NOMO-1 (cell line): ENCODE results near the gene WDR12.
A peak's percentile ranks its signal among the peaks of the same experiment; 100 is the strongest.
"Not testable (repeated sequence)": the region's sequence is repeated elsewhere in the genome, so short reads cannot be mapped to it uniquely, and the experiment has no call there.

Source experiments
- DNase-seq, 2 experiments: peaks; one replicate each; lab custom pipeline; 2025; ENCODE audit not compliant: unreplicated experiment in 2 of 2; lab: John Stamatoyannopoulos, UW

The WDR12 gene

DNA sequence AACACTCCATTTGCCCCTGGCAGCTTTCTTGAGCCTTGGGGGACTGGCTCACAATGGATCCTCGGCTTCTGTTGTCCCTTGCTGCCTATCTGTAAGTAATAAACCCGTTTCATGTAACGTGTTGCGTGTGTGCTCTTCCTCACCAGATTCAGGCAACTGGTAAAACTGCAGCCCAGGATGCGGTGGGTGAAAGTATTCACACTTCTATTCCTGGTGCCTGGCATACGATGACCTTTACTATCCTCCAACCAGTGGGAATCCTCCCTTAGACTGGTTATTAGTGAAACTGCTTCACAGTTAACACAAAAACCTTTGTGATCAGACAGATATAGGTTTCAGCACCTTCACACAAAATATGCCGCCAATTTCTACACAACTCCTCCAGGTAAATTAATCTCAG lies 26.3 kb downstream of the WDR12 start:
- no peak for DNase-seq

DNA sequence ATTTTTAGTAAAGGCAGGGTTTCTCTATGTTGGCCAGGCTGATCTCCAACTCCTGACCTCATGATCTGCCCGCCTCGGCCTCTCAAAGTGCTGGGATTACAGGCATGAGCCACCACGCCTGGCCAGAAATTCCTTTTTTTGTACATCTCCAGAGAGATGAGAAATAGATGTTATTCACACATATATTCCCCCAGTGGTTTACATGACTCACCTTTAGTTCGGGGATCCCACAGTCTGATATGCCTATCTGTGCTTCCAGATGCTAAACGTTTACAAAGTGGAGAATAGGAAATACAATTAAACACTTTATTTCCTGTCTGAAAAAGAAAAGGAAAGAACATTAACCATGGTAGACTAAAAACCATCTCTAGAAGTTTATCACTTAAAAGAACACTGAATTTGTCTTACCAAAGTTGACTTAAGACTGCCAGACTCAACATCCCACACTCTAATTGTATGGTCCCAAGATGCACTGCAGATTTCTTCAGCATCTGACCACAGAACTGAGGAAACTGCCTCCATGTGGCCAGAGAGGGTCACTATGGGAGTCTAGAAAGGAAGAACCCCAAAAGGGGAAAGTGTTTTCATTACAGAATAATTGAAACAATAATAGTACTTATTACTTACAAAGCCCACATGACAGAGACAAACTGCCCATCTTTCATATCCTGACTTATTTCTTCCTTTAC lies 27.3 kb downstream of the WDR12 start:
- DNase-seq, result no peak

DNA sequence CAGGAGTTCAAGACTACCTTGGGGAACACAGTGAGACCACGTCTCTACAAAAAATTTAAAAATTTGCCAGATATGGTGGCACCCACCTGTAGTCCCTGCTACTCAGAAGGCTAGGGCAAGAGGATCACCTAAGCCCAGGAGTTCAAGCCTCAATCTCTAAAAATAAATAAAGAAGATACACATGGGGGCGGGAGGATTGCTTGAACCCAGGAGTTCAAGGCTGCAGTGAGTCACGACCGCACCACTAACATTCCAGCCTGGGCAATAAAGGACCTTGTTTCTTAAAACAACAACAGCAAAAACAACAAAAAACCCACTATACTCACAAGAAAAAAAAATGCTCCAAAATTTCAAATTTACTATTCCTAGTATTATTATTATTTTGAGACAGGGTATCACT lies 29.9 kb downstream of the WDR12 start:
- no peak for DNase-seq

DNA sequence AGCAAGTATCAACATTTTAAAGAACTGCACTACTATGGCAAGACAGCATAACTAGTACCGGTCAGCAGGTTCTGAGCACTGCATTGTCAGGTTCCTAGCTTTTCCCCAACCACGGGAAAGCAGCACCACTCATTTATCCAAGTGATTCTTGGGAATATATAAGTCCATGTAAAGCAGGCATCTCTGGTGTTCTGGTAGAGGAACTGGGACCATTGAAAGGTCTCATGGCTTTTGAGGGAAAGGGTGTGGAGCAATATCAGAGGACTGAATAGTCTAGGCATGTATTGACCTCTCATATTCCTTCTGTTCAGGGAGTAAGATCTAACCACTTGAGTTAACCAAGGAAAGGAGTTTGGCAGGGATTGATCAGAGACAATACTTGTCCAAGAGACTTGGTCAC lies 33.8 kb downstream of the WDR12 start:
- no peak for DNase-seq

DNA sequence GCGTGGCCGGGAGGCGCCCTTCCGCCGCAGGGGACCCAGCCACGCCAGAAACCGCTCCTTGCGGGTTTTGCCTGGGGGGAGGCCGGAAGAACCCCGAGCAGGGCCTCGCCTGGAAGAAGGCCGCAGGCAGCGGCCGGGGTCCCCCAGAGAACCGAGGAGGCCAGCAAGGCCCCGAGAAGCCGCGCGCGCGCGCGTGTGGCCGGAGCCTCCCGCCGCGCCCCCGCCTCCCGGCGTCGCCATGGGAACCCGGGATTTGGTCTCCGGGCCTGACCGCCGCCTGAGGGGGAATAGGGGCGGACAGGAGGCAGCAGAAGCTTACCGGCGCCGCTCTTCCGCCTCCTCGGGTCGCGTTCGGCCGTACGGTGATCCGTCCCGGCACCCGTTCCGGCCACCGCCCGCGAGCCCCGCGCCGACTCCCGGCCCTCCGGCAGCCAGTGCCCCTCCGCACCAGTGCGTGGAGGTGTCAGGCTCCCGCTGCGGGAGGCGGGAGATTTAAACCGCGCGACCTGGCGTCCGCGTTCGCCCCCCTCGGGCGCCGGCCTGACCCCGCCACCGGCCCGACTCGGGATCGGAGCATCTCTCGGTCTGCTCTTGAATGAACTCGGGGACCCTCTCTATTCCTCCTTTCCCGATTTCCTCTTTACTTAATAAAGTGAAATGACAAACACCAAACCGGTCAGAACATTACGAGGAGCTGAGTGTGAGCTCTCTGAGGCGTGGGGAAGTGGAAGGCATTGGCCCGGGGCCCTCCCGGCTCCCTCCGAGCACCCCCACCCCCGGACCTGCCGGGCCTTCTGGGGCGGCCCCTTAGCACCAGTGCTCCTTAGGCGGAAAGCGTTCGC lies 40.0 kb downstream of the WDR12 start, which contains the start of gene ICA1L:
ICA1L (minus strand) TSS at position 467 of the 842 bp plus-strand sequence. CDS start 42,757 bp downstream, outside the sequence.
- peak; percentile 38 to 42 for DNase-seq

DNA sequence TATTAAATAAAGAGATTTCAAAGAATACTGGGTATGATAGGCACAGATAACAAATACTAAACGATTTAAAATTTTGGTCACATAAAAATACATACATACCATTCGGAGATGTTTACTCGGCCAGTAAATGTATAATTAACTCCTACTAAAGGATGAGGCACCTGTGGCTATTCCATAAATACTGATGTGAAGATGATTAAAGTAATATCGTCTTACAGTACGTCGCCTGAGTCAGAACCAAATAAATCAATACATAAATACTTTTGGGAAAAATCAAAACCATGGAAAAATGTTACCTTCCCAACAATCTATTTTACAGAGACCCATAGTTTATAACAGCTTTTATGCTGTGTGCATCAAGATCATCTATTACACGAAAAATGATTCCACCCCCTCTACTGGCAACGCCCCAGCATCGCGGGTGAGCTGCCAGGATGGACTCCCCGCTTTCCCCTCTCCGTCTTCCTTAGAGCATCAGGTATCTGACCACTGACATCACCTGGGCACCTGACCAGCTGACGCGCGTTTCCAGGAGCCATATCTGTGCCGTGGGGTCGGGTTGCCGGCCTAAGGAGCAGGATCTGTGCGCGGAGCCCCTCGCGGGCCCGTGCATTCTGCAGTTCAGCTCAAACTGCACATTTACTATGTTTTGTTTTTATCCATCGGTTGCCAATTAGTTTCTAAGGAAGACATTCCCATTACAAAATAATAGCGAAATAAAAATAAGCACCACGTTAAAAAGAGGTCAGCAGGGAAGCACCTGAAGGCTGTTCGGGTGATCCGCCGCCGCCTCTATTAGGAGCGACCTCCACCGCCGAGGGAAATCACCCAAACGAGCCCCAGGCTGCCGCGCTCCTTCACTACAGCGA lies 40.8 kb downstream of the WDR12 start:
- peak; percentile 31 to 63 for DNase-seq

DNA sequence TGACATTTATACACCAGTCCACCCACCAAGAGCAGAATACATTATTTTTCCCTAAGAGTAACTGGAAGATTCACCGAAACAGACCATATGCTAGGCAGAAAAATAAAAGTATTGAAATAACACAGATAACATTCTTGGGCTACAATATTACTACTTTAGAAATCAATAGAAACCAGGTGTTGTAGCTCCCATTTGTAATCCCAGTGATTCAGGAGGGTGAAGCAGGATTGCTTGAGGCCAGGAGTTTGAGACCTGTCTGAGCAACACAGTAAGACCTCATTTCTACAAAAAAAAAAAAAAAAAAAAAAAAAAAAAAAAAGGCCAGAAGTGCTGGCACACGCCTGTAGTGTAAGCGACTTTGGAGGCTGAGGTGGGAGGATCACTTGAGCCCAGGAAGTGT lies 49.5 kb downstream of the WDR12 start:
- DNase-seq, result no peak

DNA sequence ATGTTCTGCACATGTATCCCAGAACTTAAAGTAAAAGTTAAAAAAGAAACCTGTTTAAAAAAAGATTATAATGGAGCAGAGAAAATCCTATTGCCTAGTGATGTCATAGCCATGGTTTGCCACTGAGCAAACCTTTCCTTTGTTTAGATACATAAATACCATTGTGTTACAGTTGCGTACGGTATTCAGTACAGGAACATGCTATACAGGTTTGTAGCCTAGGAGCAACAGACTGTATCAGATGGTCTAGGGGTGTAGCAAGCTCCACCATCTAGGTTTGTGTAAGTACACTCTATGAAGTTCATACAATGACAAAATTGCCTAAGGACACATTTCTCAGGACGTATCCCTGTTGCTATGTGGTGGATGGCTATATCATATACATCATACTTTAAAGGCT lies 52.9 kb downstream of the WDR12 start:
- DNase-seq, result no peak

DNA sequence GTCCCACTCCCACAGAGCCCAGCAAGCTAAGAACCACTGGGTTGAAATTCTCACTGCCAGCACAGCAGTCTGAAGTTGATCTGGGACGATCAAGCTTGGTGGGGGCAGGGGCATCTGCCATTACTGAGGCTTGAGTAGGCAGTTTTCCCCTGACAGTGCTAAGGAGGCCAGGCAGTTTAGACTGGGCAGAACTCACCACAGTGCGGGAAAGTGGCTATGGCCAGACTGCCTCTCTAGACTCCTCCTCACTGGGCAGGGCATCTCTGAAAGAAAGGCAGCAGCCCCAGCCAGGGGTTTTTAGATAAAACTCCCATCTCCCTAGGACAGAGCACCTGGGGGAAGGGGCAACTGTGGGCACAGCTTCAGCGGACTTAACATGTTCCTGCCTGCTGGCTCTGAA lies 62.1 kb downstream of the WDR12 start:
- DNase-seq, result not testable (repeated sequence)

DNA sequence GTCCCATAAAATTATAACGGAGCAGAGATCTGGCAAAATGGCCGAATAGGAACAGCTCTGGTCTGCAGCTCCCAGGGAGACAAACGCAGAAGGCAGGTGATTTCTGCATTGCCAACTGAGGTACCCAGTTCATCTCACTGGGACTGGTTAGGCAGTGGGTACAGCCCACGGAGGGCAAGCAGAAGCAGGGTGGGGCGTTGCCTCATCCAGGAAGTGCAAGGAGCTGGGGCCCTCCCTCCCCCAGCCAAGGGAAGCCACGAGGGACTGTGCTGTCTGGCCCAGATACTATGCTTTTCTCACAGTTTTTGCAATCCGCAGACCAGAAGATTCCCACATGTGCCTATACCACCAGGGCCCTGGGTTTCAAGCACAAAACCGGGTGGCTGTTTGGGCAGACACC lies 62.7 kb downstream of the WDR12 start:
- DNase-seq, result peak; percentile 50 to 64

DNA sequence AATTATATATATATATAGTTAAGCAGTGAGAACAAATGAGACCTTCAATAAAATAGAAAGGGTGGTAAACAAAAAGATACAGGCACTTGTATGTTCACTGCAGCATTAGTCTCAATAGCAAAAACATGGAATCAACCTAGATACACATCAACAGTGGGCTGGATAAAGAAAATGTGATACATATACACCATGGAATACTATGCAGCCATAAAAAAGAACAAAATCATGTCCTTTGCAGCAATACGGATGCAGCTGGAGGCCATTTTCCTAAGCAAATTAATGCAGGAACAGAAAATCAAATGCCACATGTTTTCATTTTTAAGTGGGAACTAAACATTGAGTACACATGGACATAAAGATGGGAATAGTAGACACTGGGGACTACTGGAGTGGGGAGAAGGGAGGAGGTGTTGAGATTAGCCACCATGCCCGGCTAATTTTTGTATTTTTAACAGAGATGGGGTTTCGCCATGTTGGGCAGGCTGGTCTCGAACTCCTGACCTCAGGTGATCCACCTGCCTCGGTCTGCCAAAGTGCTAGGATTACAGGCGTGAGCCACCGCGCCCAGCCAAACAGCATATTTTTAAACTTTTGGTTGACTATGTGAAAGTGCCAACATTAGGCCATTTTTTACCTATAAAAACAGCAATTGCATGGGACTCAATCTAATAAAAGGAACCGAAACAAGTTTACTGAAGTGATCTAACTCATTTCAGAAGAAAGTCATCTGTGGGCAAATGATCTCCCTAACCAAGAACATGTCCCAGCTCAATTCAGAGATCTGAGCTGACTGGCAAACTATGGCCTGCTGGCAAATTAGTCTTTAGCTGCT lies 63.6 kb downstream of the WDR12 start:
- DNase-seq, result peak; percentile 16 to 84

DNA sequence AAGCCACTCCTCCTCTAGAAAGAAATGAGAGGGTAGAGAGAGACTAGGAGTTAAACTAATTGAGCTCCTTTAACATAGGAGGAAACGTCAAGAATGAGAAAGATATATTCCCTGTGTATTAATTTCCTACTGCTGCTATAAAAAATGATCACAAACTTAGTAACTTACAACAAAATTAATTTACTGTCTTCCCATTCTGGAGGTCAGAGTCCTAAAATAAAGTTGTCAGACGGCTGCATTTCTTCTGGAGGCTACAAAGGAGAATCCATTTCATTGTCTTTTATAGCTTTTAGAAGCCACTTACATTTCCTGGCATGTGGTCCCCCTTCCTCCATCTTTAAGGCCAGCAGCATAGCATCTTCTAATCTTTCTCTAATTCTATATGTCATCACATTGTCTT lies 66.8 kb downstream of the WDR12 start:
- no peak for DNase-seq

DNA sequence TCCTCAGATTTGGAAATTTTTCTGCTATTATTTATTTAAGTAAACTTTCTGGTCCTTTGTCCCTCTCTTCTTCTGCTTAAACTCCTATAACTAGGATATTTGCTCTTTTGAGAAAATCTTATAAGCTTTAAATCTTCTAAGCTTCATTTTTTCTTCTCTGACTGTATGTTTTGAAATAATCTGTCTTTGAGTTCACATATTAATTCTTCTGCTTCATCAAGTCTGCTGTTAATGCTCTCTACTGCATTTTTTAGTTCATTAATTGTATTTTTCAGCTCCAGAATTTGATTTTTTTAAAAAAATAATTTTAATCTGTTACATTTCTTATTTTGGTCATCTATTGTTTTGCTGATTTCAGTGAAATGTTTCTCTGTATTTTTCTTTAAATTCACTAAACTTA lies 68.8 kb downstream of the WDR12 start:
- no peak for DNase-seq

DNA sequence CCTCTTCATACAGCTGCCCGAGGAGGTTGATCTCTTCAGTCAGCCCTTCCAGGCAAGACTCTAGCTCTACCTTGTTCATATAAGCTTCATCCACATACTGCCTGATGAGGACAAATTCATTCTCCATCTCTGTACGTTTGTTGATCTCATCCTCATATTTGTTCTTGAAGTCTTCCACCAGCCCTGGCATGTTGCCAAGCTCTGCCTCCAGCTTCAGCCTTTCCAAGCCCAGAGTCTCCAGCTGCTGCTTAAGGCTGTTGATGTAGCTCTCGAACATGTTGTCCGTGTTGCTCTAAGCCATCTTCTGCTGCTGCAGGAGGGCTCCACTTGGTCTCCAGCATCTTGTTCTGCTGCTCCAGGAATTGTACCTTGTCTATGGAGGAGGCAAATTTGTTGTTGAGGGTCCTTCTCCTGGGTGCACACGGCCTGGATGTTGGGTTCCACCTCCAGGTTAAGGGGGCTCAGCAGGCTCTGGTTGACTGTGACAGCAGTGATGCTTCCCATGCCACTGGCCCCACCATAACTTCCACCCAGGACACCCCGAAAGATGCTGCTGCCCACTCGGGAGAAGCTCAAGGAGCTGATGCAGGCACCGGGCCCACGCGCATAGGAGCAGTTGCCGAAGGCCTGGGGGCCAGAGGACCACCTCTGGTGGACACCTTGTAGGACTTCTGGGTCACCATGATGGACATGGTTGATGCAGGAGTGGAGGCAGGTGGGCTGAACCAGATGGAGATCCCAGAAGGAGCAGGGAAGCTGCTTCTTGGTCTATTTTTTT lies 70.2 kb downstream of the WDR12 start:
- no peak for DNase-seq

DNA sequence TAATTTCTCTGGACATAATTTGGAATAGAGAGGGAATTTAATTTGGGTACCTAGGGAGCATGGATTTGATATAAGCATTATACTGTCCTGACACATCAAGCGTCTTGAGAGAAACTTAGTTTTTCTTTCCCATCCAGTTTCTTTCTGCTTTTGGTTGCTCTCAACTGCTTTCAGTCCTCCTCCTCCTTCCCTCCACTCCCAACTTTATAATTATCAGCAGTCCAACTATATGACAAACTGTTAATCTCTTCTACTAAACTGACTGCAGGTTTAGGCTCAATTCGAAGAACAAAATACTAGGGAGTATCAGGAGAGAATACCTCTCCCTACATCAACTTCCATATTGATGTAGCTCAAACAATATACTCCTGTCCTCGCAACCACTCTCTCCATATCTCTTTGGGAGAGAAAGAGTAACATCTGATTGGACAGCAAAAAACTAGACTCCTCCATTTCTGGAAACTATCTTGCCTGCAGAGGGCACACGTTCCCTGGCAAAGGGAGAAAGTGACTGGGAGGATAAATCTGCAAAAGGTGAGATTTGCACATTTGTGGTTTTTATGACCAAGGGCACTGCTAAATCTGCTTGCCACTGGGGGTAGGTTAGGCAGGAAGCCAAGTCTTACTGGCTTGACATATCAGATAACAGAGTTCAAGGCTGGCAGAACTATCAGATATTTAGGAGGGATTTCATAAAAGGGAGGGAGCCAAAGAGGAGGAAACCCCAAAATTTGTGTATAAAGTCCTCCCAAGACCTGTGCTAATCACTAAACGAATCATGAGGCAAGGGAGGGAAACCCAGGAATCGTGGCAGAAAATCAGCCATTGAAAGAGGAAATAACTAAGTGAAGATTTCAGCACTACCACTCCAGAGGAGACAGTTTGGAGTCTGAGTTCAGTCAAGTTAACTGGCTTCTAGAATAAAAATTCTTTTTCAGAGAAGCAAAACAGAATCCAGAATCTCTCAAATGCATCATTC lies 79.9 kb downstream of the WDR12 start:
- DNase-seq, result peak; percentile 52 to 71

DNA sequence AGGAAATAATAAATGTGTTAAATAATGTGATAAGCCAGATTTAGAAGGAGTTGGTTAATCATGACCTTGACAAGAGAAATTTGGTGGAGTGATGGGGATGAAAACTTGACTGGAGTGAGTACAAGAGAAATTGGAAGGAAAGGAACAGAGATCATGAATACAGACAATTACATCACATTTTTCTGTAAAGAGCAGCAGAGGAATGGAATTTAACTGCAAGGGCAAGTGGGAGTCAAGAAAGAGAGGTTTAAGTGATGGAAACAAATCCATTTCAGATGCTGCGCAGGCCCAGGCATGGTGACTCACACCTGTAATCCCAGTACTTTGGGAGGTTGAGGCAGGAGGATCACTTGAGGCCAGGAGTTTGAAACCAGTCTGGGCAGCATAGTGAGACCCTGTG lies 86.6 kb downstream of the WDR12 start:
- DNase-seq, result no peak
